CD1c-positive myeloid dendritic cell (primary cell): ENCODE measurements around the gene SUZ12.
"Not testable (repeated sequence)": the region's sequence is repeated elsewhere in the genome, so short reads cannot be mapped to it uniquely, and the experiment has no call there.

Experiments used
- DNase-seq: peaks from one replicate; pipeline ENCODE4 v3.0.0-alpha.2; 2016; ENCODE audit errors: extremely low spot score

SUZ12 gene

GRCh38 chr17:31936615-31937609 lies at the start of gene SUZ12:
SUZ12 (plus strand) TSS chr17:31937007; CDS start chr17:31937247, 240 bp downstream.
- peak; percentile 80 for DNase-seq

GRCh38 chr17:31888124-31888523 lies 48.7 kb upstream of the SUZ12 start:
- DNase-seq: peak; percentile 82

GRCh38 chr17:31900877-31901276 lies 35.9 kb upstream of the SUZ12 start:
- DNase-seq: peak; percentile 21

- no peak for DNase-seq
Measured at GRCh38 chr17:31902693-31903092, 34.1 kb upstream of the SUZ12 start.

- no peak for DNase-seq
Measured at GRCh38 chr17:31903401-31903800, 33.4 kb upstream of the SUZ12 start.

- DNase-seq: no peak
Measured at GRCh38 chr17:31907342-31907962, 29.4 kb upstream of the SUZ12 start.

GRCh38 chr17:31908386-31908785 lies 28.4 kb upstream of the SUZ12 start:
- DNase-seq: no peak

- not testable (repeated sequence) for DNase-seq
Measured at GRCh38 chr17:31912705-31913104, 24.1 kb upstream of the SUZ12 start.

GRCh38 chr17:31915456-31916100 lies 21.2 kb upstream of the SUZ12 start:
- DNase-seq: no peak

- DNase-seq: no peak
Measured at GRCh38 chr17:31916491-31917064, 20.2 kb upstream of the SUZ12 start.

GRCh38 chr17:31917065-31917529 lies 19.7 kb upstream of the SUZ12 start:
- no peak for DNase-seq

GRCh38 chr17:31917721-31918120 lies 19.1 kb upstream of the SUZ12 start:
- not testable (repeated sequence) for DNase-seq

GRCh38 chr17:31918701-31919128 lies 18.1 kb upstream of the SUZ12 start:
- DNase-seq: no peak

- DNase-seq: no peak
Measured at GRCh38 chr17:31919802-31920525, 16.8 kb upstream of the SUZ12 start.

- DNase-seq: no peak
Measured at GRCh38 chr17:31926100-31926729, 10.6 kb upstream of the SUZ12 start.

GRCh38 chr17:31931756-31932155 lies 5.1 kb upstream of the SUZ12 start:
- DNase-seq: peak; percentile 29

- DNase-seq: no peak
Measured at GRCh38 chr17:31935512-31935911, 1.3 kb upstream of the SUZ12 start.

- not testable (repeated sequence) for DNase-seq
Measured at GRCh38 chr17:31937926-31938641, 1.3 kb downstream of the SUZ12 start.

- not testable (repeated sequence) for DNase-seq
Measured at GRCh38 chr17:31941916-31942315, 5.1 kb downstream of the SUZ12 start.

- DNase-seq: not testable (repeated sequence)
Measured at GRCh38 chr17:31942396-31942795, 5.6 kb downstream of the SUZ12 start.
